Measurements from ENCODE around the gene CPNE8.

- TF ChIP-seq CTCF (IDR thresholded peaks at IDR 0.05; ENCODE audit: insufficient read depth, low read depth, low read length) (no peak), EZH2 (IDR thresholded peaks at IDR 0.05; ENCODE audit: insufficient read depth, low read length) (no peak)
These were observed 172.6 kb downstream of the CPNE8 start for GRCh38 chr12:38732761-38733160.
